ENCODE measurements around the gene ZFAND3.

DNA sequence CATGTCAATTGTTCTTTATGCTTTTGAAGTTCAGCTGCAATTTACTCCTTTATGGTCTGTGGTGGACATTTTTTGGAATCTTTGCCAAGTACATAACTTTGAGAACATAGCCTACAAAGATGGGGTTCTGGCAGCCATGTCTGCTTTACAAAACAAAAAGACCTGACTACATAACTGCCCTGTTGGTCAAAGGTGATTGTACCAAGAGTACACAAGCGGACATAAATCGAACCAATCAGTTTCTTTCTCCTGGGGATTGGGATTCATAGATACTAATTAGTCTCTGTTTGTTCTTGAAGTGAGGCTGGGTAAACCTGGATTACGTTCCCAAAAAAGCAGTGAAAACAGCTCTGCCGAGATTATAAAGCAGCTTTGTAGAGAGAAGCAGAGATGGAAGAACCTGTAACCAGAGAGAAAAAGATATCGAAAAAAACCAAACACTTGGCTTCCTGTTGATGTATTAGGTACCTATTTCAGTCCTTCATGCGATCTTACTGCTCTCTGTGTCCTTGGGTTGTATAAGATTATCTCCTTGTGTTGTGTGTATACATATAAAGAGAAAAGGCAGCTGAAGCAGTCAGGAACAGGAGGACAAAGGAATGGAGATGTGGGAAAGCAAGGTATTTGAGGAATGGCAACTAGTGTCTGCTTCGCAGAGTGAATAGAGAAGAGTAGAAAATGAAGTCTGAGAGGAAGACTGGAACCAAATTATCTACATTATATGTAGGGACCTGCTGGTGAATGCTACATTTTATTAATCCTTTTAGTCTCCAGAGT lies 2.7 kb upstream of the ZFAND3 start:
- TF ChIP-seq POLR2A (IDR thresholded peaks at IDR 0.05; ENCODE audit: low read length) (no peak), GATA1 (IDR thresholded peaks at IDR 0.05; ENCODE audit: low read depth, low read length) (no peak)

All from erythroblast (primary cell).